Suprapubic skin (tissue), 4 donors: ENCODE data around the gene ACAA2.

Source experiments
- POLR2A ChIP-seq, 2 donors: fragments of 450-650 bp; IDR thresholded peaks; one replicate each; pipeline ENCODE4 v1.6.1; 2017; ENCODE audit warnings: antibody characterized with exemption in 2 of 2, mild to moderate bottlenecking in 2 of 2, moderate library complexity in 2 of 2
- POLR2AphosphoS5 ChIP-seq, 3 donors: sonication (generic); formaldehyde crosslinking; IDR thresholded peaks; one replicate each; pipeline ENCODE4 v1.6.1; 2017; ENCODE audit warnings: antibody characterized with exemption in 3 of 3
- TF ChIP-seq, protein P1 (sequence below), 2 donors: fragments of 200-600 bp in 1 of 2; fragments of 450-650 bp in 1 of 2; sonication (generic) in 1 of 2; IDR thresholded peaks; one replicate each; pipeline ENCODE4 v1.5.1; 2016 to 2019; ENCODE audit warnings: antibody characterized with exemption in 2 of 2, mild to moderate bottlenecking in 1 of 2, moderate library complexity in 1 of 2

DNA sequence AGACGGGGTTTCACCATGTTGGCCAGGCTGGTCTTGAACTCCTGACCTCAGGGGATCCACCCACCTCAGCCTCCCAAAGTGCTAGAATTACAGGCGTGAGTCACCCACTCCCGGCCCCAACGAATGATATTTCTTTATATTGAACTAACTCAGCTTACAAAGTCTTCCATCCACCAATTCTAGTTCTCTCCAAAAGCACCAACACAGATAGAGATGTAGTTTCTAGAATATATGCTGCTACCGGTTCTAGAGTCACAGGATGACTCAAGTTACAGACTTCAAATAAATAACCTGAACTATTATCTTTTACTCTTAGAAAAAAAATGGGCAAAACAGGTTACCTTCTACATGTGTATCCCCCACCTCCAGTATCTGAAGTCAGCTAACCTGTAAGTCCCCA is 9.2 kb downstream of the ACAA2 start:
- TF ChIP-seq POLR2AphosphoS5 (IDR thresholded peaks at IDR 0.05) (no peak), POLR2A (IDR thresholded peaks at IDR 0.05) (no peak)
- TF ChIP-seq, protein P1, sequence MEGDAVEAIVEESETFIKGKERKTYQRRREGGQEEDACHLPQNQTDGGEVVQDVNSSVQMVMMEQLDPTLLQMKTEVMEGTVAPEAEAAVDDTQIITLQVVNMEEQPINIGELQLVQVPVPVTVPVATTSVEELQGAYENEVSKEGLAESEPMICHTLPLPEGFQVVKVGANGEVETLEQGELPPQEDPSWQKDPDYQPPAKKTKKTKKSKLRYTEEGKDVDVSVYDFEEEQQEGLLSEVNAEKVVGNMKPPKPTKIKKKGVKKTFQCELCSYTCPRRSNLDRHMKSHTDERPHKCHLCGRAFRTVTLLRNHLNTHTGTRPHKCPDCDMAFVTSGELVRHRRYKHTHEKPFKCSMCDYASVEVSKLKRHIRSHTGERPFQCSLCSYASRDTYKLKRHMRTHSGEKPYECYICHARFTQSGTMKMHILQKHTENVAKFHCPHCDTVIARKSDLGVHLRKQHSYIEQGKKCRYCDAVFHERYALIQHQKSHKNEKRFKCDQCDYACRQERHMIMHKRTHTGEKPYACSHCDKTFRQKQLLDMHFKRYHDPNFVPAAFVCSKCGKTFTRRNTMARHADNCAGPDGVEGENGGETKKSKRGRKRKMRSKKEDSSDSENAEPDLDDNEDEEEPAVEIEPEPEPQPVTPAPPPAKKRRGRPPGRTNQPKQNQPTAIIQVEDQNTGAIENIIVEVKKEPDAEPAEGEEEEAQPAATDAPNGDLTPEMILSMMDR (IDR thresholded peaks at IDR 0.05): no peak
